ENCODE results near the gene KPNA6.

DNA sequence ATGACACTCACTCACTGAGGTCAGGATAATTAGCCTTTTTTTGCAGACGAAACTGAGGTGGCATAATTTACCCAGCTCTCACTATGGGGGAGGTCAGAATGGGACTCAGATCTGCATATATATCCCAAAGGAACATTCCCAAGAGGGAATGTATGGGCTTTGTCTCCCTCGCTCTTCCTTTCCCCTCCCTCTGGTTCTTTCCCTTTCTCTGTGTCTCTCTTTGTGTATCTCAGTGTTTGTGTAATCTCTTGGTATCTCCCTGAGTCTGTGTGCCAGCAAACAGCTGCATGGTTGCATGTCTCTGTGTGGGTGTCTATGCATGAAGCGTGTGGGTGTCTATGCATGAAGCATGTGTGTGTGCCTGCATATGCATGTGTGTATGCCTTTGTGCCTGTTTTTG is 30.4 kb upstream of the KPNA6 start:
- TF ChIP-seq EZH2phosphoT487 (IDR thresholded peaks at IDR 0.05; ENCODE audit: low read length) (no peak), EZH2 (optimal IDR thresholded peaks at IDR 0.05; ENCODE audit: low read depth, low read length) (no peak)
- TF ChIP-seq, protein P1, sequence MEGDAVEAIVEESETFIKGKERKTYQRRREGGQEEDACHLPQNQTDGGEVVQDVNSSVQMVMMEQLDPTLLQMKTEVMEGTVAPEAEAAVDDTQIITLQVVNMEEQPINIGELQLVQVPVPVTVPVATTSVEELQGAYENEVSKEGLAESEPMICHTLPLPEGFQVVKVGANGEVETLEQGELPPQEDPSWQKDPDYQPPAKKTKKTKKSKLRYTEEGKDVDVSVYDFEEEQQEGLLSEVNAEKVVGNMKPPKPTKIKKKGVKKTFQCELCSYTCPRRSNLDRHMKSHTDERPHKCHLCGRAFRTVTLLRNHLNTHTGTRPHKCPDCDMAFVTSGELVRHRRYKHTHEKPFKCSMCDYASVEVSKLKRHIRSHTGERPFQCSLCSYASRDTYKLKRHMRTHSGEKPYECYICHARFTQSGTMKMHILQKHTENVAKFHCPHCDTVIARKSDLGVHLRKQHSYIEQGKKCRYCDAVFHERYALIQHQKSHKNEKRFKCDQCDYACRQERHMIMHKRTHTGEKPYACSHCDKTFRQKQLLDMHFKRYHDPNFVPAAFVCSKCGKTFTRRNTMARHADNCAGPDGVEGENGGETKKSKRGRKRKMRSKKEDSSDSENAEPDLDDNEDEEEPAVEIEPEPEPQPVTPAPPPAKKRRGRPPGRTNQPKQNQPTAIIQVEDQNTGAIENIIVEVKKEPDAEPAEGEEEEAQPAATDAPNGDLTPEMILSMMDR (IDR thresholded peaks at IDR 0.05; ENCODE audit: low read length), result no peak
